G401 (cell line): Measurements from ENCODE around the gene SHOC2. TPM values are rescaled to one million over a fixed set of nuclear protein-coding genes. Genes with fewer than 3 reads are reported as not detected.
A peak's percentile ranks its signal among the peaks of the same experiment; 100 is the strongest.
"Not testable (repeated sequence)": the region's sequence is repeated elsewhere in the genome, so short reads cannot be mapped to it uniquely, and the experiment has no call there.

ENCODE experiments used
- DNase-seq: peaks from one replicate; pipeline ENCODE4 v3.0.0-alpha.2; 2015; ENCODE audit warnings: low spot score
- in situ Hi-C: cut with HindIII; loops from 2 replicates; pipeline ENCODE4 v1.10.0; 2016; ENCODE audit warnings: low sequenced_read_pairs, mixed read lengths
- total RNA-seq: library from RNA; depleted of rRNA; stranded (reverse); fragments of >200 nt; shearing (Covaris generic); gene quantifications from 2 replicates; pipeline ENCODE4 v1.2.3, GENCODE V29; 2014

The SHOC2 gene
- total RNA-seq, 1 experiment from 2014 or later, result 14.2 TPM

- DNase-seq, result no peak
- in situ Hi-C loops, result no loop called here
Measured at GRCh38 chr10:110898391-110898790, 21.0 kb upstream of the SHOC2 start.

- no peak for DNase-seq
- in situ Hi-C loops, result no loop called here
Measured at GRCh38 chr10:110900983-110901382, 18.4 kb upstream of the SHOC2 start.

- in situ Hi-C loops, result no loop called here
- DNase-seq, result no peak
Measured at GRCh38 chr10:110901954-110902819, 17.2 kb upstream of the SHOC2 start.

- in situ Hi-C loops, result no loop called here
- no peak for DNase-seq
Measured at GRCh38 chr10:110903280-110904278, 15.8 kb upstream of the SHOC2 start.

- in situ Hi-C loops, result no loop called here
- no peak for DNase-seq
Measured at GRCh38 chr10:110910138-110910537, 9.3 kb upstream of the SHOC2 start.

GRCh38 chr10:110912374-110912773 lies 7.0 kb upstream of the SHOC2 start:
- no peak for DNase-seq
- in situ Hi-C loops, result no loop called here

- in situ Hi-C loops, result no loop called here
- no peak for DNase-seq
Measured at GRCh38 chr10:110914431-110914830, 5.0 kb upstream of the SHOC2 start.

GRCh38 chr10:110915035-110915434 lies 4.4 kb upstream of the SHOC2 start:
- DNase-seq, result no peak
- in situ Hi-C loops, result no loop called here

- DNase-seq, in situ Hi-C loops: not testable (repeated sequence)
Measured at GRCh38 chr10:110915600-110915999, 3.8 kb upstream of the SHOC2 start.

GRCh38 chr10:110916554-110917346 lies 2.7 kb upstream of the SHOC2 start:
- in situ Hi-C loops, result no loop called here
- DNase-seq, result no peak

GRCh38 chr10:110918269-110918642 lies 1.1 kb upstream of the SHOC2 start:
- in situ Hi-C loops, result no loop called here
- no peak for DNase-seq

GRCh38 chr10:110918643-110919348 lies 608 bp upstream of the SHOC2 start, which contains the start of gene BBIP1:
Gene BBIP1, minus strand, starts transcription at chr10:110919180. Its CDS starts 1,023 bp downstream, at chr10:110918157.
- in situ Hi-C loops, result no loop called here
- DNase-seq, result peak; percentile 100

- in situ Hi-C loops, result no loop called here
- peak; percentile 55 for DNase-seq
Measured at GRCh38 chr10:110919971-110920881, 822 bp downstream of the SHOC2 start.

GRCh38 chr10:110923856-110924493 lies 4.6 kb downstream of the SHOC2 start:
- no peak for DNase-seq
- in situ Hi-C loops, result no loop called here

GRCh38 chr10:110927461-110927860 lies 8.1 kb downstream of the SHOC2 start:
- in situ Hi-C loops, result no loop called here
- DNase-seq, result no peak

- in situ Hi-C loops, result no loop called here
- no peak for DNase-seq
Measured at GRCh38 chr10:110931769-110932381, 12.5 kb downstream of the SHOC2 start.
